NCI-H2171 (cell line): Measurements from ENCODE around the gene ACE2.
"Not testable (repeated sequence)": the region's sequence is repeated elsewhere in the genome, so short reads cannot be mapped to it uniquely, and the experiment has no call there.

ENCODE experiments used
- DNase-seq: peaks from one replicate; lab custom pipeline; 2025; lab: John Stamatoyannopoulos, UW

ACE2 gene

DNA sequence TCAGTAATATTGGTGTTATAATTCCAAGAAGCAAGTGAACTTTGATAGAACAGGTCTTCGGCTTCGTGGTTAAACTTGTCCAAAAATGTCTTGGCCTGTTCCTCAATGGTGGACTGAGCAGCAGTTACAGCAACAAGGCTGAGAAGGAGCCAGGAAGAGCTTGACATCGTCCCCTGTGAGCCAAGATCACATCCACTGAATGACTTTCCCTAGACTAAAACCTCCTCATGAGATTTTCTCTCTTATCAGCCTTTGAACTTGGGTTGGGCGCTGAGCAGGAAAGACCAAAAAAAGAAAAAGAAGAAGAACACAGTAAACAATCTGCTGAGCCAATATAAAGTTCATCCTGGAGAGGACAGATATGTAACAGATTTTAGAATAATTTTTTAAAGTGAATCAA is at the start of gene ACE2:
Gene ACE2, minus strand, starts transcription at position 216 of the 400 bp plus-strand sequence. Its CDS starts 49 bp downstream, at position 167.
- no peak for DNase-seq

DNA sequence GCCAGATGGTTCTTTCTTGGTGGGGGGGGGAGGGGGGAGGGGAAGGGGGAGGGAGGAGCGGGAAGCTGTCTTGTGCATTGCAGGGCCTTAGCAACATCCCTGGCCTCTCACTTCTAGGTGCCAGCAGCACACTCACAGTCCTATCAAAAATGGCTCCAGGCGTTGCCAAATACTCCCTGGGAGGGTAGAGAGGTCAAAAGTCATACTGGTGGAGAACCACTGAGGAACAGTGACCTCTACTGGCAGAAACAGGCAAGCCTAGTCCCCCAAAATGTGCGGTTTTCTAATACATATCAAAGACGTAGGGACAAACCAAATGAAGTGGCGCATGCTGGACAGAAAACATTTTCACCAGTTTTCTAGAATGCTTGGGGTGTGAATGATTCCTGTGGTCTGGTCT is 46.8 kb upstream of the ACE2 start:
- not testable (repeated sequence) for DNase-seq

DNA sequence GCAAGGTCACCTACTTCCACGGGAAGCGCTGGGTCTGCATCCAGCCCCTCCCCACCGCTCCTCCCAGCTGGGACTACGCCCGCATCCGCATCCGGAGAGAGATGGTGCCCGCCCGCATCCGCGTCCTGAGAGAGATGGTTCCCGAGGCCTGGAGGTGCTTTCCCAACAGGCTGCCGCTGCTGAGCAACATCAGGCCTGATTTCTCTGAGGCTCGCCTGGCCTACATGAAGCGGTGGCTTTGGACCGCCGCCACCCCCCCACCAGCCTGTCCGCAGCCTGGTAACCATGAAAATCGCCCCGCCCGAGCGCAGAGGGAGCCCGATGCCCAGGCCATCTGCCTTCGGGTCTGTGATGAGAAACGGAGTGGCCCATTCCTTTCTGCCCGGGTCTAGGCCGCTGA is 45.8 kb upstream of the ACE2 start:
- DNase-seq, result no peak

DNA sequence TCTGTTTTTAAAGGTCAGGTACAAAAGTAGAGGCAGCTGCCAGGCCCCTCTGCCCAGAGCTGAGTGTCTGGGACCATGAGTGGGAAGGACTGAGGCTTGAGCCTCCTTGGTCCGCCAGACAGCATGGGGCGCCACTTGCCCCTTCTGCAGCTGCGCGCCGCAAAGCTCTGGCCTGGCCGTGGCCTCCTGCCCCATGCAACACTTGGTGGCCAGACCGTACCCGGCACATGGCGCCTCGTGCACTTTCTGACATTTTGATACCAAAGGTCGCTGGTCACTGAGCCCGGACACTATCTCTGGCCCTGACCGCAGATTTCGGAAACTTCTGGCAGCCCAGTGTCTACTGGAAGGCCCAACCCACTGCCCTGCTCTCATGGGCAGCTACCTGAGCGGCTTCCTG is 45.3 kb upstream of the ACE2 start:
- DNase-seq, result no peak

DNA sequence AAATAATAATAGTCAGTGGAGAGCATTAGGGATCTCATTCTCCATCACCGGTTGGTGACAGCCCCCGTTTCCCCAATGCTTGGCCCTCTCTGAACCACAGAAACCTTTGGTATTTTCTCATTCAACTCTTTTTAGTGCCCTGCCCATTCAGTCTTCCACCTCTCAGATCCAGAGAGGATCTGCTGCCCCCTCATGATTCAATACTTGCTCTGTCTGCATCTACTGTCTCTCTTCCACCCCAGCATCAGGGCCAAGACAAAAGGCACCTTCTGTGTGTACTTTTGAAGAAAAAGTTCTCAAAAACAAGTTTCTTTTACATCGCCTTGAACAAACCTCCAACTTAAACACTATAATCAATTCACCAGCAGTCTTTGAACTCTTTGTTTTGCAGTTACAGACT is 44.5 kb upstream of the ACE2 start:
- DNase-seq, result no peak

DNA sequence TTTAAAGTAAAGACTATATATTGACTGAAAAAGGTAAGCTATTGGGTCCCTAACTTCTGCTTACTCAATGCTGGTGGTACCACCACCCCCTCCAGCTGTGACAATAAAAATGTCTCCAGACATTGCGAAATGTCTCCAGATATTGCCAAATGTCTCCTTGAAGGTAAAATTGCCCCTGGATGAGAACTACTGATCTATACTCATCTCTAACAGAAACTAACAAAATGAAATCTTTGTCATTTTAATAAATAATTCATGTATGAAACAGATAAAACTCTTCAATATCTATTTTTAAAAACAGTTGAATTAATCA is 43.8 kb upstream of the ACE2 start:
- DNase-seq, result no peak

DNA sequence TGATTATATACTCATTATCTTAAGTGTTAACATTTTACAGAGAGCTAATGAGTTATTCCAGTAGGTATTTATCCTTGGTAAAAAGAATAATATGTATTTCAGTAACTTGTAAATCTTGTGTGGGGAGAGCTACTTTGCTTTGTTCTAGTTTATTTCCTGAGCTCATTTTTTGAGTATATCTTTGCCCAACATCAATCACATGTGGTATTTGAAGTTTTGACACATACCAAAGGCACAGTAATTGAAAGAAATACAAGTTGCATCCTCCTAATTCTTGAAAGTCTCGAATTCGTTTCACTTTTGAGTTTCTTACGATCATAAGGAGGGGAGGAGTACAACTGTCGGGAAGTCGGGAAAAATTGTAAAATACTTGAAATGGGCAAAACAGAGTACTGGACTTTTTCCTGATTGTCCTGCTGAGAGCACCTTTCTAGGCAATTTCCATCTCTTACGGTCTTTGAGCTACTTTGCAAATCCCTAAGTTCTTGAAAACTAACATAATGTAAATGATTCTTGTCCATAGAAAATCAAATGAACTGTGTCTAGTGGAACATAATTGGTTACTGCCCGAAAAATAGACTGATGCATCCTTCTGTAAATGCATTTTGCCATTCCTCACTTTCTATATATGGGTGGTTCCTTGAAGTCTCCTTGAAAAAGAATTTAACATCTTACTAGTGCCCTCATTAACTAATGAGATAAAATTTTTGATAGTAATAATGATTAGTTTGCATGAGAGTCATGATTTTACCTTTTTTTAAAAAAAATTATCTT is 43.2 kb upstream of the ACE2 start:
- no peak for DNase-seq

DNA sequence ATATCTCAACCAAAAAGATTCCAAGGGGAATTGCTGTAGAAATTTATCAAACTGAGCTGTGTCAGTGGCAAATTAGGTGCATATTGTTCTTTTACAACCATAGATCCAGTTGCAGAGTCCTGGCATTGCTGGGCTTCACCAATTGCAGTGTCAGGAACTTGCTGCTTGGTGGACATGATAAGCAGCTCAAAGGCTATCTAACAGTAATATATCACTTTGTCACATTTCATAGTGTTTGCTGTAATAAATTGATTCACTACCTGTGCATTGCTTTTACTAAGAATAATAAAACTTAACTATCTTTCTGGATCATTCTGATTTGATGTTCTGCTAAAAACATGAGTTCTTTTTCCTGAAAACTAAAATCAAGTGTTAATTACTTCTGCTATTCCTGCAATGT is 30.9 kb upstream of the ACE2 start:
- DNase-seq, result no peak

DNA sequence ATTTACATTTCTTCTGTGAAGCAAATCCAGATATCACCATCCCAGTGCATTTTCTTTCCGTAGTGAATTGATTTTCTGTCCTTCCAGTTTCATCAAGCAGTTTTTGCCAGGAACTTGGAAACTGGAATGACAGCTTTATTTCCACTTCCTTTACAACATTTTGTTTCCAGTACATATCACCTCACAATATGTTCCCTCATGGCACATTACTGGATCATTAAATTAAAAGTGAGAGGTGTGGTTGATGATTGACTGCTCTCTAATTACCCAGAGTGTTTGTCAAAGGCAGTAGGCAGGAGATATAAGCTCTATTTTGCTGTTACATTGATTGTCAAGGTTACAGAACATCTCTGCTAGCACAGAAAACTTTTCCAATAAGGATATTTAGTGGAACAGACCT is 22.3 kb upstream of the ACE2 start:
- no peak for DNase-seq

DNA sequence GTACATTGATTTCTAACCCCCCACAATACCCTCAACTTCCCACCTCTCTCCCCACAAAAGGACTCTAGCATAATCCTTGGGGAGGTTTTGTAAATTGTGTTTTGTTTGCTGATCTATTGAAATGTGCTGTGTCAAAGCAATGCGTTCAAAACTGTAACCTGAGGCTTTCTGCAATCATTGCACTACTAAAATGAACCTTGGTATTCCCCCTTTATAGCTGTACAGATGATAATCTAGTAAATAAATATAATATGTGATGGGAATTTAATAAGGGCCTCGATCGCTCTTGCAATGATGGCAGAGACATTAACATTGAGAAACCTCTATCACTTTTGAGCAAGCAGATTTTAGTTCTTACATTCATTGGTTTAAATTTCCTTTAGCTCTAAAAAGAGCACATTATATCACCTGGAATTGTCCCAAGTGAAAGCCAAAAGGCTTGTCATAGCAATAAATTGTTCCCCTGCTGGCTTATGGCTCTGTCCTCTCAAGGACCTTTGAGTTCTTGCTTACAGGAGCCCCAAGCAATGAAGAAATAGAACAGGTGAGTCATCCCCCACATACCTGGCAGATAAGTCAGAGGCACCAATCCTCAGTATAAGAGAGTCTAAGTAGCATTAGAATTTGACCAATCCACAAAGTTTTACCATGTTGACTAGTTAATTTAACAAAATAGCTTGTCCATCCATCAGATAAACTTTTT is 18.4 kb upstream of the ACE2 start:
- no peak for DNase-seq

DNA sequence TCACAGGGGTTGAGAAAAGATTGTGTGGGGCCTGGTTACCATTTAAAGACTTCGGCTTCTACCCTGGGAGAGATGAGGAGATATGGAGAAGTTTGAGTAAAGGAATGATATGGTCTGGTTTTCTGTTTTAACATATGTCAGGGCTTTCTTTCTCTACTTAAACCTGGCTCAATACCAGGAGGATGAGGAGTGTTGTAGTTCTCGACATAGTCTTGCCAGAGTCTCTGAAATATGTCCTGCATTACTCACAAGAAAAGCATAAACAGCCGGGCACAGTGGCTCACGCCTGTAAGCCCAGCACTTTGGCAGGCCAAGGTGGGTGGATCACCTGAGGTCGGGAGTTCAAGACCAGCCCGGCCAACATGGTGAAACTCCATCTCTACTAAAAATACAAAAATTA is 16.4 kb upstream of the ACE2 start:
- no peak for DNase-seq

DNA sequence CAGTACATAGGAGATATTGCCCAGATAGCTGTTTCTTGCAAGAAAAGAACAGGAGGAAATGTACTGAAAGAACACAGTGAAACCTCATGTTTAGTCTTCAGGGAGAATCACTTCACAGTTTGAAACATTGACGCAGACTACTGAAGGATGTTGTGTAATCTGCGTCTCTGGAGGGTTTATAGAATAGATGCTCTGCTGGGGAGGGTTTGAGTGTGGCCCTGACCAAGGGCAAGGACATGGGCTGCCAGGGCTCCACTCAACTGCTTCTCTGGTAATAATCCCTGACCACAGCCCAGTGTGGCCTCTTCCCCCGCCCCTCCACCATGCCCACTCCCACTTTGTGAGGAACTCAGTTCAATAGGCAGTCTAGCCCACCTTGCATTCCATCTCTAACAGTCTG is 15.8 kb upstream of the ACE2 start:
- no peak for DNase-seq

DNA sequence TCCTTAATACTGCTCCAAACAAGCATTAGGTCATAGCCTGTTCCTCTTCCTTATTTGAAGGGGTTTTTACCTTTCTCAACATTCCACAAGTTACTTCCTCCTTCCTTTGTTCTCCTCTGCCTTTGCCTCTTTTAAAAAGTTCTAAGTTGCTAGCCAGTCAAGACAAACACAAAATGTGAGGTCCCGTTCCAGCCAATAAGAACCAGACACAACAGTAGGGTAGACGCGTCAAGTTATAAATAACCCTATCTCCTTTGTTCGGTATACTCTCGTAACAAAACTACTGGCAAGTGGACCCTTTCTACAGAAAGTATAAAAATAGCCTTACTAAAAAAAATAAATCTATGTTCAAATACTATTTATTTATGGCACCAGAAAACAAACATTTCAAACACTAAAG is 6.3 kb upstream of the ACE2 start:
- DNase-seq, result no peak

DNA sequence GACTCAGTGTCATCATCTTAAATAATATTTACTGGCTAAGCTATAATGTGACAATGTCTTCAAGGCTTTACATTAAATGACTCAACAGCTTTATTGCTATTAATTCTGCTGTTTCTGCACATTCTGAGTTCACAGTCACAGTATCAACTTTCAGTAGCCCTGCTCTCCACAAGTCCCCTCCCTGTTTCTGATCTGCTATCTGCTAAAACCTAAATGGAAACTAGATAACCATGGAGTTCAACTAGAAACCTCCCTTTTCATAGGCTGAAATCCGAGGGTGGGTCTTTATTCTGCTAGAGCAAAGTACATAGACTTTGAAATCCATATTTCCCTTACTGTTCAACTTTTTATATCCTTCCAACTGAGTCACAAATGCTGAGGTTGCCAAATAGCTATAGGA is 5.4 kb upstream of the ACE2 start:
- DNase-seq, result no peak

DNA sequence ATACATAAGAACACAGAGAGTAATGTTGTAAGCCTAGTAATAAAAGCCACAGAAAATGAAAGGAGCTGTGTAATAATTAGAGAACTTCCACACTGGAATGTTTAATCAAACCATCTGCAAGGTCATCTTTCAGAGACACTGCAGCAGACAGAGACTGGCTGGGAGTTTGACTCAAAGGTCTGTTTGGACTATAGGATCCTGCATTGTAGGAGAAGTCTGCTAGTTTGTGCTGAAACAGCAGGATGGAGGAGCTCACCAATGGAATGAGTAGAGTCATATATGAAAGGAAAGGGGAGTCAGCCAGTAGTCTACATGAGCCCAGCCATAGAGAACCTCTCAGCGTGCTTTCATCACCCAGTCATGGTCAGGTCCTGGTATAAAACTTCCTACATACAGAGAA is 4.5 kb upstream of the ACE2 start:
- DNase-seq, result no peak

DNA sequence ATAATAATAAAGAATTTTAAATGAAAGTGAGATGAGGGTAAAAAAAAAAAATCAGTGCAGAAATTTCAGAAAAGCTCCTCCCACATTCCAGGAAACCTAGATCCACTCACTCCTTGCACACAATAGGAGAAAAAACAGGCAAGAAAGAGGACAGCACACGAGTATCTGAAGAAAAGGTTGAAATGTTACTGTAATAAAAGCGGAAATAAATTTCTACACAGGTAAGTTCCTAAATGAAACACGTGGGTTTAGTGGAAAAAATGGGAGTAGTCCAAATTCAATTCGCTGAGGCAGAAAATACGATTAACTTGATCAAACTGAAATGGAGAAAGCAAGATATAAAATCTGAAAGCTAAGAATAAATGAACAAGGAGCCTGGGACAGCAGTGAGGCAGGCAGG is 2.0 kb upstream of the ACE2 start:
- no peak for DNase-seq

DNA sequence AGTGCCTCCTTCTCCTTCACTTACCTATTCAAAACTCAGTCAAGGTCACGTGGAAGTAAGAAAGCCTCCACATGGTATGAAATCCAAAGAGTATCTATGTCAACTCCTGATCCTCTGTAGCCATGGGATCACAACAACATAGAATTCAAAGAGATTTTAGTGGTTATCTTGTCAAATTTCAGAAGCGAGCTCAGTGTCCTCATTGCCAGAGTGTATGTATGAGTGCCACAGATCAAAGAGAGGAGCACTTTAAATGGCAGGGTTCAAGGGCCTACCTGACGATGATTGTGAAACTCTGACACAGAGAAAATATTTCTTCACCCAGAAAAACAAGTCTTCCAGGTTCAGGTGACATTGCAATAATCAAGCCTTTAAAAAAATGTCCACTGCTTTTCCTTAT is 1.2 kb upstream of the ACE2 start:
- DNase-seq, result no peak

DNA sequence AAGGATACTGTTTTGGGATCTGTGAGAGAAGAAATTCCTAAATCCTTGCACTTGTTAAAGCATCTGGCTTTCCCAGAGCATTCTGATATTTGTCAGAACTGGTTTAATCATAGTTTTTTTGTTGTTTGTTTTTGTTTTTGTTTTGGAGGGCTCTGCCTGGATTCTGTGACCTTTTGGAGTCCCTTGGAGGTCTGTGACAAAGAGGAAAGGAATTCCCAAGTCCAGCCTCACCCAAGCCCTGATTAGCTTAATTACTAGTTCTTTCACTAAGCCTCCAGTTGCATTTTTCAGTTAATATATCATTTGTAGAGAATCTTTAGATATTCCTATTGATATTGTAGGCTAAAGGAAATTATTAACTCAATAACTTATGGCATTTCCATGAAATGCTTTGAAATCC is 711 bp downstream of the ACE2 start:
- DNase-seq, result no peak

DNA sequence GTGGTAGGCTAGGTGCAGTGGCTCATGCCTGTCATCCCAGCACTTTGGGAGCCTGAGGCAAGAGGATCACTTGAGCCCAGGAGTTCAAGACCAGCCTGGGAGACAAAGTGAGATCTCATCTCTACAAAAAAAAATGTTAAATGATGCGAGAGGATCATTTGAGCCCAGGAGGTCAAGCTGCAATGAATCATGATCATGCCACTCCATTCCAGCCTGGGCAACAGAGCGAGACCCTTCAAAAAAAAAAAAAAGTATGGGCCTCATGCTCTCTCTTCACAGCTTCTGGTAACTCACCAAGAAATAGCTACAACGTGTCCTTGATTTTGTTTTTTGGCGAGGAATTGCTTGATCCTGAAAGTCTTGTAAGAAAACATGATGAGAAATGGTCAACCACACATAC is 1.3 kb downstream of the ACE2 start:
- DNase-seq, result no peak

DNA sequence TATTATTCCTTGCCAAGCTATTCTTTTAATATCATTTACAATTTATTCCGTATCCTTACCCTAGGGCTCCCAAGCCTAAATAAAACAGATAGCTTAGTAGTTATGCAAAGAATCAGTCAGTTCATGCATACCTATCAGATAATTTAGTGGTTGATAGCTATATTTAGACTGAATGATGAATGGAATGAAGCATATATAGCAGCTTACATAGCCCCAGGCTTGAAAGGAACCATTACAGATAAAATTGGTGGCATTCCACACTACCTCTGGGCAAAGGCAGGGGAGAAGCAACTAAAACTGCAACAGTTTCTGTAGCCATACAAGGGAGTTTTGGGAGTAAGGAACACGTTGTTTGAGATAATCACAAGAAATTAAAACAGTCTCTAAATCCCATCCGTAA is 2.7 kb downstream of the ACE2 start:
- DNase-seq, result no peak

DNA sequence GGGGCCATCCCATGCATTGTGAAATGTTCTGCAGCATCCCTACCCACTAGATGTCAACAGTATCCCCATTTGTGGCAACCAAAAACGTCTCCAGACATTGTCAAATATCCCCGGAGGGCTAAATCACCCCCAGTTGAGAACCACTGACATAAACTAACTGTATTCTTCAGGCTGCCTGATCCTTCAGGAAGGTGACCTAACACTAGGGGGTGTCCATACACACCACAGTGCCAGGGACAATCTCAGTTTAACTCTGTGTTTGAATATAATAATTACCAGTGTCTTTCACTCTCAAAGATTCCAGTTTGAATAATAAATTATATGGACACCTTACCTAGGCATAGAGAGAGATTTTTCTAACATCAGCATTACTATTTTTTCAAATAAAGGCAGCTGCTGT is 6.4 kb downstream of the ACE2 start:
- no peak for DNase-seq

DNA sequence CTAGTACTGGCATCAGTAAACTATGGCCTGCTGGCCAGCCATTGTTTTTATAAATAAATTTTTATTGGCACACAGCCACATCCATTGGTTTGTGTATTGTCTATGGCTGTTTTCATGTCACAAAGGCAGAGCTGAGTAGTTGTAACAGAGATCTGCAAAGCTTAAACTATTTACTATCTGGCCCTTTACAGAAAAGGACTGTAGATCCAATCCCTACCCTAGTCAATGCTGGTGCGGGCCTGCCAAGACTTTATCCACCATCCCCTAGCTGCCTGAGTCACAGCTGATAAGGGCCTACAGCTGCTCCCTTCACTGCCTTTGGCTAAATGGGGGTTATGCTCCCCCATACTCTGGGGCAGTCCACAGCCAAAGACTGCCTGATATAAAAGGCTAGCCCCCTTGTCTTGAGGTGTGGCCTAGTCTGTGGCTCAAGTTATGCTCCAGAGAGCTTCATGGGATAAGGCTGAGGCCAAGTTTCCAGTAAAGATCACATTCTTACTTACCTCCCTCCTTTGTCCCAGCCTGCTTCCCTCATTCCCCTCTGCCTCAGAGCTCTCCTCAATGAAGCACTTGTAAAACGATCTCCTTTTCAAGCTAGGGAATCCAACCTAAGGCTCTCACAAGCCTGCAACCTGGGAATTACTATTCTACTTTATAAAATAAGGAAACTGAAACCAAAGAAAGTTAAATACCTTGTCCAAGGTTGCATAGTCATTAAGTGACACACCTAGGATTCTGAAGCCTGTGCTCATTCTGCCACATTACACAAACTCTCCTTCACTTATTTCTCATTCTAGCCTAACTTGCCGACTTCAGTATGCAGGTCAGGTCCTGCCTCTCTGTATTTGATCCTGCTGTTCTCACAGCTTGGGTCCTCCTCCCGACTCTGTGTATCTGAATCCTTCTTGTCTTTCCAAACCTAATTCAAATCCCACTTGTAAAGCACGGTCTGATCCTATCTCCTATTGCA is 20.7 kb downstream of the ACE2 start:
- no peak for DNase-seq

DNA sequence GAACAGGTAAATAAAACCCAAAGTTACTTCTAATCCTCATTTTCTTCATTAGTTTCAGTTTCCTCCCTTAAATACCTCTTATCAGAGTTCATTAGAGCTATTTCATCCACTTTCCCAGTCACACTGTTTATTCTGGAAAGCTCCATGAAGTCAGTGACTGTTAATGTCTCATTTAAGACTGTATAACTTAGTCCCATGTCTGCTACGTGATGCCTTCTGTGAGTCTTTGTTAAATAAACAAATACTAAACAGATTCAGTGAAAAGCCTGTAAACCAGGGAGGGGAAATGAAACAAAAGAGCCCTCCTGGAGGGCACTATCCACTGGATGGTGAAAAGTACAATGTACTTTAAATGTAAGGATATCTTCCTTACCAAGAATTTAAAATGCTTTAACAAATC is 24.7 kb downstream of the ACE2 start:
- DNase-seq, result no peak
